ENCODE data around the gene SMC2.

SMC2 gene

DNA sequence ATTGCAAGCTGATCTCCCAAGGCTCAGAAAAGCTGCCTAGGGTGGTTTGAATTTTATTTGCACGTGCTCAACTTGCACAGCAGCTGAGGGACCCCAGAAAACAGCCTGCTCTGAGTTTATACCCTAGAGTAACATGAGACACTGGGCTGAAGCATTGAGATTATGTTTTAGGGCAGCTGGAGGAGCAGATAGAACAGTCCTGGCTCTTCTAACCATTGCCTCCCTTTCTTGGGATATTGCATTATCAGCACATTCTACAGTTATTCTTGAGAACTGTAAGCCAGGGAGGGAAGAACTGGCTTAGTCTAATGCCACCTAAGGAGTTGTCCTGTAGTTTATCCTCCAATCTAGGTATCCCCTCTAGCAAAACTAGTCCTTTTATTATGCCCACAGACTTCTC, 10.3 kb downstream of the SMC2 start:
- no peak for DNase-seq (ENCODE audit: low read depth, low spot score)

DNA sequence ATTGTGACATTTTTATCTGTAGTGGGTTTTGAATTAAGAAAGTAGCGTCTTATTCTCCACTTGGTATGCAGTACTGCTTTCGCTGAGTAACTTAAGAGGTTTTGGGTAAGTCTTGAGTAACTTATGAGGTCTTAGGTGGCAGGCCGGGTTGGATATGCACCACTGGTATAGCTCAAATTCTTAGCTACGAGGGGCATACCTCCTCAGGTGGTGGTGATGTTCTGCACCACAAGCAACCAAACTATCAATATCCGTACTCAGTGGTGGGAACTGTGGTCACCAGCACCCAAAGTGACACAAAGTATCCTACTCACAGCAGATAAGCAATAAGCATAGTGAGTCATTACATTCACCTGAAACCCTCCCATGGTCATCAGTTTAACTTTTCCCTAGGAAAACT, 13.7 kb downstream of the SMC2 start:
- DNase-seq (ENCODE audit: low read depth, low spot score), result no peak

DNA sequence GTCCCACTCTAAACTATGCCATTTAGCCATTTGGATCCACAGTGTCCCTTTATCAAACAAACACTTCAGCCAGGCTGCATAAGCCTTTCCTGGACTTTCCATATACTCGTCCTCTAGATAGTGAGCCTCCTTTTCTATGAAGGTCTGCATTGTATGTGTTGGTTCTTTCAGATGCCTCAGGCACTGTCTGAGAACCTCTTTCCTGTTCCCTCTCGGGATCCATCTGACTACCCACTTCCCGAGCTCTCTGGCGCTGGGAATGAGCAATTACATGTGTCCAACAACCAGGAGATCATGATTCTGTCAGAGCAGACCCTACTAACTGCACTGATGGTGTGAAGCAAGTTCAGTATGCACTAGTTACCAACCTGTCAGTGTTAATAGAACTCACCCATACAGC, 14.2 kb downstream of the SMC2 start:
- DNase-seq (ENCODE audit: low read depth, low spot score), result no peak

DNA sequence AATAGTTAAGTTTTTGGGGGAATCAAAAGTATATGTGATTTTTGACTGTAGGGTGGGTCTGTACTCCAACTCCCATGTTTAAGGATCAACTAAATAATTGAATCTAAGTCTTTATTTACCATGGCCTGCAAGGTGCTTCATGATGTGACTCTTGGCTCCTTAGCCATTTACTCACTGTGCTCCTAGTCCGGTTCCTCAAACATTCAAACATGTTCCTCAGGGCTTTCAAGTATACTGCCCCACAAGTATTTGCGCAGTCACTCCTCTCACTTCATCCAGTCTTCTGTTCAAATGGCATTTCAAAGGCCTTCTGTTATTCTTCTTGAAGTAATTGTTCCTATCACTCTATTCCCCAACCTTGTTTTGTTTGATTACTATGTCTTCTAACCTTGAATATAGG, 16.4 kb downstream of the SMC2 start:
- DNase-seq (ENCODE audit: low read depth, low spot score), result no peak

DNA sequence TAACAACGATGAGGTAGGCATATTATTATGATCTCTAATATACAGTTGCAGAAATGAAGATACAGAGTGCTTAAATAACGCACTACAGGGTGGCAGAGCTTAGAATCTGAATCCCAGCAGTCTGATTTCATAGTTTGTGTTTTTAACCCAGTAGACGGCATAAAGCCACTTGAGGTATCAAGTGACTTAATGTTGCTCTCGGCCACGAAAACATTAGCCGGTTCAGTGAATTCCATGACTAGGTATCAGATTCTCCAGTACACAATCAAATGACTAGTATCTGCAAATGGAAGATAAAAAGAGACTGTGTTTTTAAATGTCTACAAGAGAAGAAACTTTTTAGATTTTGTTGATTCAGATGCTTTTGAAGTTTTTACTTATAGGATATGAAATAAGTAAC, 24.8 kb downstream of the SMC2 start:
- DNase-seq (ENCODE audit: low read depth, low spot score), result no peak

DNA sequence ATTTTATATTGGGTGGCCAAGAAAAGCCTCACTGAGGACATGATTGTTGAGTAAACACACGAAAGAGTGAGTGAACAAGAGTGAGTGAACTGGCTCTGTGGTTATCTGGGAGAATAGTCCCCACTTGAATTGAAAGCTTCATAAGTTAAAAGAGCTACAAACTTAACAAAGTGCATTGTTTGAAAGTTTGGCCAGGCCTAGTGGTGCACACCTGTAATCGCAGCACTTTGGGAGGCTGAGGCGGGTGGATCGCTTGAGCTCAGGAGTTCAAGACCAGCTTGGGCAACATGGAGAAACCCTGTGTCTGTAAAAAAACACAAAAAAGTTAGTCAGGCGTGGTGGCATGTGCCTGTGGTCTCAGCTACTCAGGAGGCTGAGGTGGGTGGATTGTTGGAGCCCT, 26.9 kb downstream of the SMC2 start:
- DNase-seq (ENCODE audit: low read depth, low spot score), result no peak

DNA sequence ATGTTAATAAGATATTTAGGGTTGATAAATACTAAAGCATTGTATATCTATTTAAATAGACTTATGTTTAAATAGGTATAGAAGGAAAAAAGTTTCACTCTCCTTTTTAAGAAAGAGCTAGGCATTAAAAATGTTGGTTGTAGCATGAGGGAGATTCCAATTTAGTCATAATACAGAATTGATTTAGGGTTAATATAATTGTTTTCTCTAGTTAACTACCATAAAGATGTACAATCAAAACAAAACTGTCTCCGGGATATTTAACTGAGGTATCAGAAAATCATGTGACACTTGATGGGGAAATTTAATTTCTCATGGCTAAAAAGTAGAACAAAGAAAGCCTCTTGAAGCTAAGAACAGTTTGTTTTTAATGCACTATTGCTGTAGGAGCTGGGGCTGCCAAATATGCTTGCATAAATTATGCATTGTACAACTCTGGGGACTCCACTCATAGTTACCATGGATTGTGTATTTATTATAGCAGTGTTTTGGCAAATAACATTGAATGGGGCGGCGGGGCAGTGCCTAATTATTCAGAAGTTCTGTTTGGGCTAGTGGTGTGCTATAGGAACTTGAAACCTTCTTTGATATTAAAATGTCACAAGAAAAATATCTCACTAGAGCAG, 44.2 kb downstream of the SMC2 start:
- DNase-seq (ENCODE audit: low read depth, low spot score), result no peak

DNA sequence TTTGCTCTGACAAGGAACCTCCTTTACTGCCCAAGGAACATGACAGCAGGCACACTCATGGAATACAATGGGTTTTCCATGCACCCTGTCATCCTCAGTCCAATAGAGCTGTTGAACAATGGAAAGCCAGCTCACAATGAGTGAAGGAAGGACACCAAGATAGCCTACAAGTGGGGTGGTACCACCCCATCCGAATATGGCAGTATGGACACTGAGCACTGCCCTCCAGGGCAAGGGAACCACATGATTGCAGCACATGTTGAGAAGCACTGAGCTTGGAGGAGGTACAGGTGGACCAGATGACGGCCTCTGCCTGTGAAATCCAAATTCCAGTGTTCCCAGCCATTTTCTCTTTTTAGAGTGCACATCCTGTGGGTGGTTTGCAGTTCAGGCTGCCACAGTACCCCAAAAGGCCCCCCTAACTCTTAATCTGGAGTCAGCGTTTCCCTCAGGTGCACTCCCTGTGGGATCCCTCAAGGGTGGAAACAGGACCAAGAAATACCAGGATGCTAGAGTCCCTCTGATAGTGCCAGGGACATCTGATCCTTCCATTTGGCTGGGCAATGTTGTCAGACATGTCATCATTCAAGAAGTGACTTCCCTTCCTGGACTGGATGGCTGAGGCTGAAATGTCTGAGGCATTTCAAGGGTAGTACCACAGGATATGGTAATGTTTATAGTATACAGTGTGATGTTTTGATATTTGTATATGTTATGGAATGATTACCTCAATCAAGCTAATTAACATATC, 48.9 kb downstream of the SMC2 start:
- DNase-seq (ENCODE audit: low read depth, low spot score), result no peak

DNA sequence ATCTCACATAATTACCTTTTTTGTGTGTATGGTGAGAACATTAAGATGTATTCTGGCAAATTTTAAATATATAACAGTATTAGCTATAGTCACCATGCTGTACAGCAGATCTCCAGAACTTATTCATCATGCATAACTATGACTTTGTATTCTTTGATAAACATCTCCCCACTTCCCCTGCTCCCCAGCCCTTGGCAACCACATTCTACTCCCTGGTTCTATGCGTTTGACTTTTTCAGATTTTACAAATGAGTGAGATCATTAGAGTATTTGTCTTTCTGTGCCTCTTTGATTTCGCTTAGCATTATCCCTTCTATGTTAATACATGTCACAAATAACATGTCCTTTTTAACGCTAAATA, 49.4 kb downstream of the SMC2 start:
- no peak for DNase-seq (ENCODE audit: low read depth, low spot score)

DNA sequence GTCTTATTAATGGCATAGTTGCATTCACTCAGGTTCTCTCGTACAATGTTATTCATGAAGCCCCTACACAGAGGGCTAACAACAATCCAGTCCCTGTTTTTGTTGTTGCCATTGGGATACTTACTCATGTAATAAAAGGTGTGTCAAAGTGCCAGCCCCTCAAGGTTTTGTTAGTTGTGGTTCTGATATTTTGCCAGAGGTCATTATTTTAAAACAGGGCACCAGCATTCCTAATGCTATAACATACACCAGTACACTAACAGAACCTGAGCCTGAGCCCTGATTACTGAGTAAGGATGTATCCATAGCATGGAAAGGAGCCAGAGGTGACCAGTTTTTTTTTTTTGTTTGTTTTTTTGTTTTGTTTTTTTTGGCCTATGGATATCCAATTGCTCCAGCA, 50.2 kb downstream of the SMC2 start:
- DNase-seq (ENCODE audit: low read depth, low spot score), result no peak

DNA sequence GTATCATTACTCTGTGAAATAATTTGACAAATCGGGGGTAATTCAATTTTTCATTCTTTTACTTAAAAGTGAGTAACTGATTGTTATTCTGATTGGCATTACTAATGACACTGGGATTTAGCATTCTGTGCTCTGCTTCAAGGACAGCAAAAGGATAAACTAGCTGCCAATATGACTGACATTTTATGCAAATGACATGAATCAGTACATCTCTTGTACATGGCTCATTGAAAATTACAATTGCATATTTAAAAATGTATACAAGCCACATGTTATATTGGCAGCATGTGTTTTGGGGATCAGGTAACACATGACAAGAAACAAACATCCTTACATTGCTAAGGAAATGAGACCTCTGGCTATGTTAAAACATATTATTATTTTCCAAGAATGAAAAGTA, 79.0 kb downstream of the SMC2 start:
- DNase-seq (ENCODE audit: low read depth, low spot score), result no peak

DNA sequence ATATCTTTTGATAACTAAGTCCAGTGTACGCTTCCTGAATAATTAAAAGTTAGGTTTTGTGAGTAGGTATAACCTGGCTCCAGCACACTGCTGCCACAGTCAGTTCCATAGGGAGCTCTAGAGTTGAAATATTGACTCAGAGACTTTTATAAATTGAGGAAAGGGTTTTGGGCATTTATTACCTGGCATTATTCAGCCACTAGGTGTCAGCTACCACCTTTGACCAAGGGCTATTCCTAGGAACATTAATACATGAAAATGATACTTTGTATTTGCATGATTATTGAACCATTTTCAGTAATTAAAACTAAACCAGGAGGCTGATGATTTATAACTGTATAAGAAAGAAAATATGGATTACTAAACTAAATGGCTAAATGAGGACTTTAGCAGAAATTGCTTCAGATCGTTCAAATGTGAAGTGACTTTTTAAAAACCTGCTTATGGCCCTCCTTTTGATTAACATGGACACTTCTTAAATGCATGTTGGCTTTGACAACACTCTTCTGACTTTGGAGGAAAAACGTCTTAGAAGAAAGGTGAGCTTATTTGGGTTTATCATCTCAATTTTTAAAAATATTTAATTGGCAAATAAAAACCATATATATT, 83.0 kb downstream of the SMC2 start:
- DNase-seq (ENCODE audit: low read depth, low spot score), result no peak

DNA sequence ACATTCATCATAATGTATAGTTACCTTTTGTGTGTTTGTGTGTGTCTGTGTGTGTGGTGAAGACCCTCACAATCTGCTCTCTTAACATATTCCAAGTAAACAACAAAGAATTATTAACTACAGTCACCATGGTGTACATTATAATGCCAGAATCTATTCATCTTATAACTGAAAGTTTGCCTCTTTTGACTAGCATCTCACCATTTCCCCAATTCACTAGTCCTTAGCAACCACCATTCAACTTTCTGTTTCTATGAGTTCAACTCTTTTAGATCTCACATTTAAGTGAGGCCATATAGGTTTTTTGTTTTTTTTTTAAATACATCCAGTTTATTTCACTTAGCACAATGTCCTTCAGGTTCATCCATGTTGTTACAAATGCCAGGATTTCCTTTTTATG, 83.6 kb downstream of the SMC2 start:
- no peak for DNase-seq (ENCODE audit: low read depth, low spot score)

Data from smooth muscle cell of the brain vasculature (primary cell).